Right cardiac atrium (tissue), 5 donors: ENCODE results near the gene ATG2B. TPM values are rescaled to one million over a fixed set of nuclear protein-coding genes. Genes with fewer than 3 reads are reported as not detected.

Experiments
- ATAC-seq, 2 donors: fragments of 200-7000 bp; cut with Tn5 transposase; one replicate each; pipeline versions ENCODE4 v1.8.0 to v1.9.1; 2020; ENCODE audit warnings: moderate library complexity in 2 of 2, mild to moderate bottlenecking in 1 of 2
- DNase-seq, 3 donors: peaks; one replicate each; pipeline ENCODE4 v3.0.0-alpha.2; 2020
- H3K27ac ChIP-seq: one replicate; pipeline ENCODE4 v1.5.1; 2013; ENCODE audit warnings: mild to moderate bottlenecking, low read length, control low read depth, moderate library complexity
- H3K27me3 ChIP-seq: one replicate; pipeline ENCODE4 v1.6.1; 2013; ENCODE audit not compliant: control insufficient read depth, insufficient read depth
- H3K4me1 ChIP-seq: one replicate; pipeline ENCODE4 v1.6.1; 2013; ENCODE audit warnings: low read length; ENCODE audit not compliant: control insufficient read depth, insufficient read depth
- H3K4me3 ChIP-seq: one replicate; pipeline ENCODE4 v1.5.1; 2013; ENCODE audit warnings: low read length, control low read depth
- H3K9me3 ChIP-seq: one replicate; pipeline ENCODE4 v1.6.1; 2013; ENCODE audit warnings: low read length; ENCODE audit not compliant: control insufficient read depth
- WGBS: extraction: QIAGEN DNeasy Blood & Tissue Kit; methylation state at CpG from one replicate; pipeline ENCODE4 v1.1.7; 2013; 5-methylcytosine and 5-hydroxymethylcytosine counted together
- intact Hi-C, 4 donors: fragments of 100-400 bp; cut with DNase I; formaldehyde crosslinking; loops; one replicate each; pipeline versions ENCODE4 v1.11.0 to v1.14.0; 2022 to 2023
- polyA plus RNA-seq: library from polyadenylated mRNA; stranded (reverse); fragments of 200-250 nt; gene quantifications from one replicate; pipeline ENCODE4 v1.2.3, GENCODE V29; 2013
- total RNA-seq, 4 donors: library from RNA; stranded (reverse); fragmentation: NEBNext Ultra II Directional; extraction: Animal tissue kit (Norgen Biotek cat#: 25700); gene quantifications; one replicate each; pipeline ENCODE4 v1.2.1, GENCODE V29; 2021
- donor health status: healthy with polysubstance abuse.
- donor health status: DM: no; HTN: yes; CAD: no.
- donor health status: DM: no; HTN: no; CAD: no.
- donor health status: DM: no; HTN: yes; CAD: no; lungs with severe emphysema.
- donor health status: DM: yes; HTN: yes; CAD: no.

ATG2B gene
- total and polyA plus RNA-seq, 5 donors, result 3.0 to 16.4 (median 13.9) TPM

DNA sequence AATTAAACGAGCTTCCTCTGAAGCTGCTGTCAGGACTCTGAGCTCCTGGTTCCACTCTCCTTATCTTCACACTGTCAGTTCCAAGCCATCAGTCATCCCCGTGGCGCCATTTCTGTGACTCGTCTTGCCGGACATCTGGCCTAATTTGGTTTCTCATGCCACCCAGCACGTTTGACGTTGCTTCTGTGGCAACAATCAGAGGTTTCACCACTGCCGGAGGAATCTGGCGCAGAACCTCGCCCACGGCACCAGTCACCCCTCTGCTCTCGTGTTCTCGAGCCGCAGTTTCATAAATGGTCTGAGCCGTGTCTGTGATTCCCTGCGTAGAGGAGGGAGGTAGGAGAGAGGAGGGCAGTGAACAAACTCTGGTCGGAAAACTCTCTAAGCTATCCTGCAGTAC, 77.5 kb downstream of the ATG2B start:
- H3K4me3 ChIP-seq, result no peak overlapping the region
- no peaks in the 10 kb centered on the region for H3K9me3 ChIP-seq
- H3K27ac ChIP-seq, result peak overlapping the region; percentile 28
- ATAC-seq, result peak; percentile 87 to 90
- peaks cover 1% of the 10 kb centered on the region for H3K4me1 ChIP-seq
- H3K27me3 ChIP-seq, result no peaks in the 10 kb centered on the region
- 49% methylated on average over 17 of the region's 17 CpGs for WGBS
- peak; percentile 67 to 80 (median 72) for DNase-seq
- intact Hi-C loops, result loop anchor here in 1 of 4 donors (10.0 kb wide), 1 partner anchor 139 kb away; no protein-coding TSS in a partner anchor

DNA sequence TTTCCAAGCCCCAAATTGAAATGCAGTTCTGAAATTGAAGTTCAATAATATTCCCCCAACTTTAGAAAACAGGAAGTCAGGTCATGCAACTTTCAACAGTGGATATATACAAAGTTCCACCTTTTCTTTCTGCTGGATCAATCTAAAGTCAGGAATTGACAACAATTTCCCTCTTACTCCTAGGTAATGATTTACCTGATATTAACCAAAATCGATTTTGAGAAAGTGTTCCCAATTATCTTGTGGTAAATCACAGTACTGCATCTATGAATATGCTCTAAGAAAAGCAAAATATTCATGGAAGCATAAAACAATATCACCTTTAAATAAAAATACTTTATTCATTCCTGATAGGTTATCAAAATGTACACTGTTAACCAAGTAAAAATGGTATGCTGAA, 78.7 kb downstream of the ATG2B start:
- Histone ChIP-seq H3K4me1 (peaks cover 1% of the 10 kb centered on the region), H3K9me3 (no peaks in the 10 kb centered on the region), H3K27me3 (no peaks in the 10 kb centered on the region), H3K4me3 (no peak overlapping the region), H3K27ac (no peak overlapping the region)
- intact Hi-C loops, result loop anchor here in 1 of 4 donors (10.0 kb wide), 1 partner anchor 140 kb away; no protein-coding TSS in a partner anchor
- WGBS, result 81% methylated on average over 1 of the region's 1 CpG
- ATAC-seq, result no peak
- DNase-seq, result no peak

DNA sequence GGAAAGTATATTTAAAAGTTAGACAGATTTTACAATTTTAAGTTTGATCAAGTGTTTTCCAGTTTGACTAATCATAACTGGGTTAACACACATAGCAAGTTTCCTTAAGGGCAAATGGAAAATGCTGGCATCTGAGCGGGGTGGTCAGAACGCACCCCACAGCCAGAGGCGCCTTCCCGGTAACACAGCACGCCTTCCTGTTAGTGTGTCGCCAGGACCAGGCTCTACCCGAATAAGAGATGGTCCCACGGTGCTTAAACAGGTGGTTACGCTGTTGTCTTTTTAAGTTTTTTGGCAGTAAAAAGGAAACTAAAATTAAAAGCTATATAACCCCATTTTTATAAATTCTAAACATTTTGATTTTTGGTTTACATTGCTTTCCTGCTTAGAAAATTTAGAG, 79.1 kb downstream of the ATG2B start:
- ATAC-seq (no peak), DNase-seq (no peak)
- no peaks in the 10 kb centered on the region for H3K9me3 ChIP-seq
- H3K4me1 ChIP-seq, result peaks cover 1% of the 10 kb centered on the region
- H3K27ac ChIP-seq, result no peak overlapping the region
- H3K4me3 ChIP-seq, result no peak overlapping the region
- intact Hi-C loops, result loop anchor here in 1 of 4 donors (10.0 kb wide), 1 partner anchor 141 kb away; no protein-coding TSS in a partner anchor
- WGBS, result 91% methylated on average over 9 of the region's 9 CpGs
- H3K27me3 ChIP-seq, result no peaks in the 10 kb centered on the region

DNA sequence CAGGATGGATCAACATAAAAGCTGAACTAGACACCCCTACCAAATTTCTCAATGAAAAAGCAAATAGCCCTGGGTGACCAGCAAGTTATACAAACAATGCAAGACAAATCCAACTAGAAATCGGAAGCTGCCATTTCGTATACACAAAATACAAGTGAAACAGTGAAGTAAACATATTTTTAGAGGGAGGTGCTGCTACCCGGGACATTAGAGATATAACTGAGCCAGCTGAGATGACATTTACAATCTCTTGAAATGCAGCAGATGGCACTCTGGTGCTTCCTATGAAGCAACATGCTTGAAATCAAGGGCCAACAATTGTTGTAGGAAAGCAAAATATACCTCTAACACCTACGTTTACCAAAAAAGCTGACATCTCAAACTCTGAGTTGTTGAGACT, 81.7 kb downstream of the ATG2B start:
- no peak for ATAC-seq
- intact Hi-C loops, result loop anchor here in 1 of 4 donors (10.0 kb wide), 1 partner anchor 143 kb away; no protein-coding TSS in a partner anchor
- no peaks in the 10 kb centered on the region for H3K4me1 ChIP-seq
- DNase-seq, result no peak
- no peak overlapping the region for H3K27ac ChIP-seq
- H3K9me3 ChIP-seq, result peaks cover 6% of the 10 kb centered on the region
- WGBS, result 50% methylated on average over 4 of the region's 4 CpGs
- H3K27me3 ChIP-seq, result no peaks in the 10 kb centered on the region
- no peak overlapping the region for H3K4me3 ChIP-seq

DNA sequence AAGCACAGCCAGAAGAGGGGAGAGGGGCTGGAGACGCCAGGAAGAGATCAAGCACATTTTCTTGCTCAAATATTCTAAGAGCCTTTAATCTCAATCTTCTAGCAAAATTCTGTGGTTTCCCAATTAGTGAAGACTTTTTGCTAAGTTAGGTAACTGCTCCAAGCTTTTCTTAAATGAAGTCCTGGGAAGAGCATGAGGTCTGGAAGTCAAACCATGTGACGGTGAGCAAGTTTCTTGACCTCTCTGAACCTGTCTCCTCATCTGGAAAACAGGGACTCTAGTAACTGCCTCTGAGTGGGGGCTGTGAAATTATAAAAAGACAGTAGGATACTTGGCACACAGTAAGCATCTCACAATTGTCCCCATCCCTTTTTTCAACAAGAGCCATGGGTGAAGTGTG, 83.0 kb downstream of the ATG2B start:
- no peak for ATAC-seq
- Histone ChIP-seq H3K27me3 (no peaks in the 10 kb centered on the region), H3K27ac (no peak overlapping the region), H3K4me1 (no peaks in the 10 kb centered on the region), H3K4me3 (no peak overlapping the region), H3K9me3 (peaks cover 6% of the 10 kb centered on the region)
- intact Hi-C loops, result loop anchor here in 1 of 4 donors (10.0 kb wide), 1 partner anchor 145 kb away; no protein-coding TSS in a partner anchor
- WGBS, result 94% methylated on average over 2 of the region's 2 CpGs
- DNase-seq, result no peak

DNA sequence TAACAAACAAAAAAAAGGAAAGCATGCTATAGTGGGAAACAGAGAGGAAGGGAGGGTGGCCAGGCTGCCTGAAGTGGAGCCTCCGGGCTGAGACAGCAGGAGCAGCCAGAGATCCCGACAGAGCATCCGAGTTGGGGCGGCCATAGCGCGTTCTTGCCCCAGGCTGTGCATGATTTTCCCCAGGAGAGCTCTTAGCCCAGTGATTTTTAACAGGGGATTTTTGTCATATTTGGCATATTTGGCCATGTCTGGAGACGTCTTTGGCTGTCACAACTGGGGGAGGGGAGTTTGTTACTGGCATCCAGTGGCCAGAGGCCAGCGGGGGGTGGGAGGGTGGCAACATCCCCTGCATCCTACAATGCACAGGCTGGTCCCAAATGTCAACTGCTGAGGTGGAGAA, 83.6 kb downstream of the ATG2B start:
- Histone ChIP-seq H3K27ac (no peak overlapping the region), H3K27me3 (no peaks in the 10 kb centered on the region), H3K4me1 (no peaks in the 10 kb centered on the region), H3K9me3 (peaks cover 6% of the 10 kb centered on the region), H3K4me3 (no peak overlapping the region)
- DNase-seq (no peak), ATAC-seq (no peak)
- WGBS, result 64% methylated on average over 8 of the region's 8 CpGs
- intact Hi-C loops, result loop anchor here (5.0 to 10.0 kb wide), 5 partner anchors 275 to 717 kb away; no protein-coding TSS in a partner anchor

DNA sequence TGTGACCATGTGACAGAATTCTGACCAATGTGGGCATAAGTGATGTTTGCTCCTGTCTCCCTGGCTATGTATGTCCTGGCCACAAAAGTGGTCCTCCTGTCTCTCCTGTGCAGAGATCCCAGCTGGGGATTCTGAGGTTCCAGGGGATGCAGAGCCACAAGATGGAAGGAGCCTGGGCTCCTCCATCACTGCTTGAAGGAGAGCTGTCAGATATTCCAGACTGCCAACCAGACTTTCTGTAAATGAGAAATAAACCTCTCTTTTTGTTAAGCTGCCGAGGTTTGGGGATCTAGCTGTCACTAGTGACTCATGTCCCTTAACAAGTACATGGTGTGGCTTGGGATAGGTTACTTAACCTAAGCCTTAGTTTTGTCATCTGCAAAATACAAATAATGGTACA, 85.3 kb downstream of the ATG2B start:
- WGBS, result 100% methylated on average over 1 of the region's 1 CpG
- Histone ChIP-seq H3K9me3 (peaks cover 6% of the 10 kb centered on the region), H3K27ac (no peak overlapping the region), H3K4me3 (no peak overlapping the region), H3K27me3 (no peaks in the 10 kb centered on the region), H3K4me1 (no peaks in the 10 kb centered on the region)
- intact Hi-C loops, result loop anchor here (5.0 to 10.0 kb wide), 5 partner anchors 273 to 716 kb away; no protein-coding TSS in a partner anchor
- DNase-seq (no peak), ATAC-seq (no peak)

DNA sequence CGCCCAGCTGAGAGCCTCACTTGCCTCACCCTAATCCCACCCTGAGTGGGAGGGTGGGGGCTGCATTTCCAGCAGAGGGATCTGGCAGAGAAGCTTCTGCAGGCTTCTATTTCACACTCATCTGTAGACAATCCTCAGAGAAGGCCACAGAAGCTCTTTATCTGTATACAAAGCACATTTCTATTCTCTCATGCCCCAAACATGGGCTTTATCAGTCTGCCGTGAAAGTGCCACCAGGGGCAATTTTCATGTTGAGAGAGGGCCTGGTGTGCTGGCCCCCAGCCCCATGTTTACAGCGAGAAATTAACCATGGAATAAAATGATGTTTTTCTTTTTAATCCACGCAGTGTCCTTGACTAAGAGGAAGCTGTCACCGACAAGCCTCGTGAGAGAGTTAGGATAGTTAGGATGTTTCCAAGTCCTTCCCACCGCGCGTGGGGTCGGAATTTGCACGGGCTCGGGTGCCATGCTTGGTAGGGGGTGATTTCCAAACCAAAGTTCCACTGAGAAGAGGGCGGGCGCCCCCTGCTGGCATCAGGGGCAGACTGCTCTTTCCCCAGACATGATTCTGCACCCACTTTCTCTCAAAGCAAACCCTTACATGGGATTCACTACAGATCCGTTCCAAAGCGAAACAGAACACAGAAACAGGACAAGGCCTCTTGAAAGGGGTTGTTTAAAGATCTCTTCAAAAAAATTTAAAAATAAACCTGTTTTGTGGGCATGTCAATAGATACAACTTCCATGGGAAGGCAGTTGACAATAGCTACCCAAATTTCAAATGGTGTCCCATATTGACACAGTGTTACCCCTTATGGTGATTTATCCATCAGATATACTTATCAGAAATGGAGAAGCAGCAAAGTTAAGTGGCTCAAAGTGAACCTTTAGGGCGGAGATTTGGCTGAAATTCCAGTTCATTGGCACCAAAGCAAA, 87.7 kb downstream of the ATG2B start:
- WGBS, result 16% methylated on average over 17 of the region's 17 CpGs
- Histone ChIP-seq H3K27me3 (no peaks in the 10 kb centered on the region), H3K9me3 (peaks cover 6% of the 10 kb centered on the region), H3K4me3 (no peak overlapping the region), H3K4me1 (no peaks in the 10 kb centered on the region), H3K27ac (no peak overlapping the region)
- ATAC-seq (peak; percentile 55 to 58), DNase-seq (peak; percentile 70 to 86 (median 86))
- intact Hi-C loops, result loop anchor here (1.0 to 10.0 kb wide), 7 partner anchors 175 to 713 kb away; no protein-coding TSS in a partner anchor

DNA sequence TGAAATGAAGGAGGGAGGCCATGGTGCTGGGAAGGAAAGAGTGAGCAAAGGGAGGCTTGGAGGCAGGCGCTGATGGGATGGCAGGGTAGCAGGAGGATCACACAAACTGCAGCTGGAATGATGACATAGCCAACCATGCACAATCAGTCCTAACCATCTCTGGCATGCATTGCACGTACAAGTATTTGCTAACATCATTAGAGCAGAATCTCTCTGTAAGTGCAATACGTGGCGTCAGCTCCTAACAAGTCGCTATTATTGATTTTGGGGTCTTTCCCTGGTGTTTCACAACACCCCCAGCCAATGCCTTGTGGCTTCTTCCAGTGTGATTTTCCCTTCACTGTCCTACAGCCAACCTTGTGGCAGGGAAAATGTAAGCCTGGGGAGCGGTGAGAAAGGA, 88.6 kb downstream of the ATG2B start:
- intact Hi-C loops, result loop anchor here (2.0 to 10.0 kb wide), 6 partner anchors 172 to 712 kb away; no protein-coding TSS in a partner anchor
- WGBS, result 65% methylated on average over 6 of the region's 6 CpGs
- no peaks in the 10 kb centered on the region for H3K27me3 ChIP-seq
- no peak for DNase-seq
- ATAC-seq, result no peak
- no peaks in the 10 kb centered on the region for H3K4me1 ChIP-seq
- H3K4me3 ChIP-seq, result no peak overlapping the region
- H3K27ac ChIP-seq, result no peak overlapping the region
- H3K9me3 ChIP-seq, result peaks cover 6% of the 10 kb centered on the region

DNA sequence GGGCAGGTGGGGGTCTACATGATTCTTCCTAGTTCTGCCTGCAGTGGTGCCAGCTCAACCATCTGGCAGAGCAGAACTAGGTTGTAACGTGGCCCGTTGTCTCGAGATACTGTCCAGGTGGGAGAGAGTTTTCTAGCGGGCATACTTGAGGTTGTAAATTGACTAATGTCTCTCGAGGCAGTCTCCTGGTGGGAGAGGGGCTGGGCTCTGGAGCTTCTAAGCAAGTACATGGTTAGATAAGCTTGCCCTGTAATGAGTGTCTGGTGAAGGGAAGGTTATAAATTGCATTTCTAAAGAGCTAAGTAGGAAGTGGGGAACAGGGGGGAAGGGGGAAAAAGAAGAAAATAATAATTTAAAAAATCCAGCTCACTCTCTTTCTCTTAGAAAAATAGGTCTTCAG, 89.0 kb downstream of the ATG2B start:
- Histone ChIP-seq H3K9me3 (peaks cover 6% of the 10 kb centered on the region), H3K27ac (no peak overlapping the region), H3K27me3 (no peaks in the 10 kb centered on the region), H3K4me3 (no peak overlapping the region), H3K4me1 (no peaks in the 10 kb centered on the region)
- ATAC-seq (no peak), DNase-seq (no peak)
- intact Hi-C loops, result loop anchor here (2.0 to 10.0 kb wide), 6 partner anchors 172 to 712 kb away; no protein-coding TSS in a partner anchor
- 72% methylated on average over 5 of the region's 5 CpGs for WGBS

DNA sequence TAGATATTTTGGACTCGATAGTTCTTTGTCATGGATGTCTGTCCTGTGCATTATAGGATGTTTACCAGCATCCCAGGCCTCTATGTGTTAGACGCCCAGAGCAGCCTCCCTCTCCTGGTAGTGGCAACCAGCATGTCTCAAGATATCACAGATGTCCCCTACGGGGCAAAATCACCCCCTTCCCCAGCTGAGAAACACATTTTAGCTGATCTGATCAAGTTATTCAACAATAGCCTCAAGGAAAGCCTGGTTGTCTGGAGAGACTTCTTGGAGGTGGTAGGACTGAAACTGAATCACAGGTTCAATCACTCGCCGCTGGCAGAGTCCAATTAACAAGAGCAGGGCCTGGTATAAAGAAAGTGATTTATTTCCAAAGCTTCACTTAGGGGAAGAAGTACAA, 89.5 kb downstream of the ATG2B start:
- Histone ChIP-seq H3K4me1 (no peaks in the 10 kb centered on the region), H3K27ac (no peak overlapping the region), H3K4me3 (no peak overlapping the region), H3K9me3 (peaks cover 6% of the 10 kb centered on the region), H3K27me3 (no peaks in the 10 kb centered on the region)
- intact Hi-C loops, result loop anchor here (2.0 to 10.0 kb wide), 6 partner anchors 171 to 711 kb away; no protein-coding TSS in a partner anchor
- WGBS, result 92% methylated on average over 5 of the region's 5 CpGs
- no peak for DNase-seq
- no peak for ATAC-seq
